Neural crest cell (in vitro differentiated cells): ENCODE results near the gene SBF2. TPM values are rescaled to one million over a fixed set of nuclear protein-coding genes. Genes with fewer than 3 reads are reported as not detected.
"Not testable (repeated sequence)": the region's sequence is repeated elsewhere in the genome, so short reads cannot be mapped to it uniquely, and the experiment has no call there.

Source experiments
- DNase-seq: peaks from one replicate; pipeline ENCODE4 v3.0.0; 2021; ENCODE audit warnings: low read depth, mixed read lengths, low spot score
- H3K27ac Mint-ChIP-seq: one replicate; pipeline ENCODE4 v1.8.0; 2021; ENCODE audit warnings: mild to moderate bottlenecking, mixed read lengths; ENCODE audit not compliant: unreplicated experiment
- H3K27me3 Mint-ChIP-seq: 2 replicates; pipeline ENCODE4 v1.8.0; 2021; ENCODE audit warnings: low read depth, mild to moderate bottlenecking, mixed read lengths
- H3K36me3 Mint-ChIP-seq: 2 replicates; pipeline ENCODE4 v1.8.0; 2021; ENCODE audit warnings: low read depth, mild to moderate bottlenecking, mixed read lengths
- H3K4me1 Mint-ChIP-seq: 2 replicates; pipeline ENCODE4 v1.8.0; 2021; ENCODE audit warnings: mixed read lengths
- H3K4me3 Mint-ChIP-seq: one replicate; pipeline ENCODE4 v1.8.0; 2021; ENCODE audit warnings: mild to moderate bottlenecking, mixed read lengths
- H3K9me3 Mint-ChIP-seq: 2 replicates; pipeline ENCODE4 v1.8.0; 2021; ENCODE audit warnings: mixed read lengths
- total RNA-seq: library from RNA; stranded (reverse); gene quantifications from 2 replicates; pipeline ENCODE4 v1.2.1, GENCODE V29; 2021
- TF ChIP-seq, protein P1 (sequence below): fragments of 200-600 bp; sonication (generic); conservative IDR thresholded peaks from 2 replicates; pipeline ENCODE4 v1.5.0; 2021; ENCODE audit warnings: antibody characterized with exemption, mild to moderate bottlenecking

Gene SBF2
- total RNA-seq, 1 donor from 2014 or later: 30.2 TPM

DNA sequence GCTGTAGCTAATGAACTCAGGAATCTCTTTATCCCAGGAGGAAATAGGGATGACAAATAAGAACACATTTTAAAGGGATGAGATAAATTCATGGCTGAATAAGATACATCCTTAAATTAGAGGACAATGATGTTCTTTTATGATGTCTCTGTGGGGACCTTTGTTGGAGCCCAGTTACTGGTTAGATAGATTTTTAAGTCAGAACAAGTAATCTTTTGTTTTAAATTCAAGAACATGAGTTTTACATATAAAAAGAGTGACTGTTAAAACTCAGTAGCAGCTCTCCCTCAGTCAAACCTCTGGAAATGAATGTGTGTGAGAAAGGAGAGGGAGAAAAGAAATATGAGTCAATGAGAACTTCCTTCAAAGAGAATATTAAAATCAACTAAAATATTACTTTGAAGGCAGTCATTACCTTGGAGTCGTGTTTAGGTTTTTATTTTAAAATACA is 388.5 kb downstream of the SBF2 start:
- H3K9me3 Mint-ChIP-seq: no peaks in the 10 kb centered on the region
- H3K27ac Mint-ChIP-seq: peak overlapping the region; percentile 27
- H3K4me3 Mint-ChIP-seq: peak overlapping the region; percentile 21
- TF ChIP-seq, protein P1, sequence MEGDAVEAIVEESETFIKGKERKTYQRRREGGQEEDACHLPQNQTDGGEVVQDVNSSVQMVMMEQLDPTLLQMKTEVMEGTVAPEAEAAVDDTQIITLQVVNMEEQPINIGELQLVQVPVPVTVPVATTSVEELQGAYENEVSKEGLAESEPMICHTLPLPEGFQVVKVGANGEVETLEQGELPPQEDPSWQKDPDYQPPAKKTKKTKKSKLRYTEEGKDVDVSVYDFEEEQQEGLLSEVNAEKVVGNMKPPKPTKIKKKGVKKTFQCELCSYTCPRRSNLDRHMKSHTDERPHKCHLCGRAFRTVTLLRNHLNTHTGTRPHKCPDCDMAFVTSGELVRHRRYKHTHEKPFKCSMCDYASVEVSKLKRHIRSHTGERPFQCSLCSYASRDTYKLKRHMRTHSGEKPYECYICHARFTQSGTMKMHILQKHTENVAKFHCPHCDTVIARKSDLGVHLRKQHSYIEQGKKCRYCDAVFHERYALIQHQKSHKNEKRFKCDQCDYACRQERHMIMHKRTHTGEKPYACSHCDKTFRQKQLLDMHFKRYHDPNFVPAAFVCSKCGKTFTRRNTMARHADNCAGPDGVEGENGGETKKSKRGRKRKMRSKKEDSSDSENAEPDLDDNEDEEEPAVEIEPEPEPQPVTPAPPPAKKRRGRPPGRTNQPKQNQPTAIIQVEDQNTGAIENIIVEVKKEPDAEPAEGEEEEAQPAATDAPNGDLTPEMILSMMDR: no peak
- H3K27me3 Mint-ChIP-seq: no peaks in the 10 kb centered on the region
- DNase-seq: no peak
- H3K36me3 Mint-ChIP-seq: no peaks in the 10 kb centered on the region
- H3K4me1 Mint-ChIP-seq: peaks cover 33% of the 10 kb centered on the region

DNA sequence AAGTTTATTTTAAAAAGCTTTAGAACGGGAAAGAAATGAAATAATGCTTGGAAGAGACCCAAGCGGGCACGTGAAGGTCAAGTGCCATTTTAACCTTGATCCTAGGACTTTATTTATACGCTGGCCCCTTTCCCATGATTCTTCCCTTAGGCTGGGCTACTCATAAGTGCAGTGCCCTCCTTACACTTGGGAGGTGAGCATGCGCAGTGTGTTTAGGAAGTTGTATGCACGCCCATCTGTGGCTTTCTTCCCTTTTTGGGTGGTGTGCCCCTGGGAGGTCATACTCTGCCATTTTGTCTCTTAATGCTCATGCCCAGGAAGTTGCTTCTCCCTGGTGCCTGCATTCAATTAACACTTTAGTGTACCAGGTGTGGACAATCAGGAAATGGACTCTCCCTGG is 390.4 kb downstream of the SBF2 start:
- H3K4me1 Mint-ChIP-seq: peaks cover 33% of the 10 kb centered on the region
- no peak overlapping the region for H3K27ac Mint-ChIP-seq
- no peaks in the 10 kb centered on the region for H3K27me3 Mint-ChIP-seq
- DNase-seq: no peak
- H3K36me3 Mint-ChIP-seq: no peaks in the 10 kb centered on the region
- no peak overlapping the region for H3K4me3 Mint-ChIP-seq
- no peaks in the 10 kb centered on the region for H3K9me3 Mint-ChIP-seq
- TF ChIP-seq, protein P1: no peak

DNA sequence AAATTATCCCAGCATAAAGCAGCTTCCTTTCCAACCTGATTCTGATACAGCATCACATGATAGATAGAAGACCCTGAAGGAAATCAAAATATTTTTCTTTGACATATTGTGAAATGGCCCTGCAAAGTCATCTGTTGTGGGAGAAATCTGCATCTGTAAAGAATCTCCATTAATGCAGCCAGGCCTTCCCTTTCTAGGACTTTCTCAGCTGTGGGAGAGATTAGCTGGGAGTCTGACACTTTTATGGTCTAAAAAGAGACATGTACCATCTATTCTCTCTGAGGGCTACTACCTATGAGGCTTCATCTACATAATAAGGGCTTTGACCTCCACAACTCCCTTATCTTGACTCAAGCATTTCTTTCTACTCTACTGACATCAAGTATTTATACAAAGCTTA is 392.1 kb downstream of the SBF2 start:
- Mint-ChIP-seq H3K4me1 (peaks cover 28% of the 10 kb centered on the region), H3K27ac (no peak overlapping the region), H3K9me3 (no peaks in the 10 kb centered on the region), H3K4me3 (no peak overlapping the region), H3K27me3 (no peaks in the 10 kb centered on the region), H3K36me3 (no peaks in the 10 kb centered on the region)
- TF ChIP-seq, protein P1: no peak
- no peak for DNase-seq

DNA sequence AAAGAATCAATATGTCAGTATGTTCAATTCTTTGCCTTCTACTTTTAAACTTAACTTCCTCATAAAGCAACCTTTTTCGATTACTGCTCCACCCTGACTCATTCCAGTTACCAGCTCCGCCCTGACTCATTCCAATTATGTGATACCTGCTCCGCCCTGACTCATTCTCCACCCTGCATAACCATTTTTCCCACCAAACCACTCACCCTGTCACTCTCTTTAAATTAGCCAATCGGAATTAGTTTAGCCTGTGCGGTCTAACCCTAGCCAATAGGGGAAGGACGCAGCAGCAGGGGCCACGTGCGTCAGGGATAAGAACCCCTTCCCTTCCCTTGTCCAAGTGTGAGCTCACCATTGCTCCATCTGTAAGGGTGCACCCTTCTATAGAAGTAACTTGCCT is 393.8 kb downstream of the SBF2 start:
- H3K9me3 Mint-ChIP-seq, H3K36me3 Mint-ChIP-seq, DNase-seq, H3K27me3 Mint-ChIP-seq, H3K27ac Mint-ChIP-seq, H3K4me3 Mint-ChIP-seq: not testable (repeated sequence)
- peaks cover 11% of the 10 kb centered on the region for H3K4me1 Mint-ChIP-seq

DNA sequence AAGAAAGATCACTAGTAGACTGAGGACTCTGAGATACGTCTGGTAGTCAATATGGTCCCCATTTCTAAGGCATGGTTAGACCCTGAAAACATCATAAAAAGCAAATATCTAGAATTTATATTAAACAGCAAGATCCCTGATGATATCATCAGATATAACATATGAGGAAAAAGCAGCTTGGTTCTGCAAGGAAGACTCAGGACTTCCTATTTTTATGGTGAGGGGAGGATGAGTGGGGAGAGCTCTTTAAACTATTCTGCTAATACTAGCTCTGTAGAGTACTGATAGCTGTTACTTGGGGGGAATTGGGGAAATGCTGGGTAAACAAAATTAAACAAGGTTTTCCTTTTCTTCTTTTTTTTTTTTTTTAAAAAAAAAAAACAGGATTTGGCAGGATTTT is 394.3 kb downstream of the SBF2 start:
- no peak for DNase-seq
- TF ChIP-seq, protein P1: no peak
- peaks cover 9% of the 10 kb centered on the region for H3K4me1 Mint-ChIP-seq
- no peaks in the 10 kb centered on the region for H3K27me3 Mint-ChIP-seq
- H3K27ac Mint-ChIP-seq: no peak overlapping the region
- no peak overlapping the region for H3K4me3 Mint-ChIP-seq
- no peaks in the 10 kb centered on the region for H3K9me3 Mint-ChIP-seq
- peaks cover 7% of the 10 kb centered on the region for H3K36me3 Mint-ChIP-seq

DNA sequence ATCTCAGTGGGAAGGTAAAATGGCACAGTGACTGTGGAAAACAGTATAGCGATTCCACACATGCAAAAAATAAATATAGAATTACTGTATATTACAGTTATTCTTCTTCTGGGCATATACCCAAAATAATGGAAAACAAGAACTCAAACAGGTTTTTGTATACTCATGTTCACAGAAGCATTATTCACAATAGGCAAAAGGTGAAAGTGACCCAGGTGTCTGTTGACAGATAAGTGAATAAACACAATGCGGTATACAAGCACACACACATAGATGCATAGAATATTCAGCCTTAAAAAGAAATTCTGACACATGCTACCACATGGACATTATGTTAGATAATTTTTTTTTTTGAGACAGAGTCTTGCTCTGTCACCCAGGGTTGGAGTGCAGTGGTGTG is 397.1 kb downstream of the SBF2 start:
- DNase-seq: no peak
- H3K4me3 Mint-ChIP-seq: no peak overlapping the region
- no peak overlapping the region for H3K27ac Mint-ChIP-seq

More for the DNA sequence above, 397.1 kb downstream of the SBF2 start:
- Mint-ChIP-seq H3K4me1 (no peaks in the 10 kb centered on the region), H3K27me3 (no peaks in the 10 kb centered on the region), H3K36me3 (peaks cover 11% of the 10 kb centered on the region), H3K9me3 (no peaks in the 10 kb centered on the region)
- TF ChIP-seq, protein P1: no peak
